Suprapubic skin (tissue), 3 donors: Measurements from ENCODE around the gene PEX1.
"Not testable (repeated sequence)": the region's sequence is repeated elsewhere in the genome, so short reads cannot be mapped to it uniquely, and the experiment has no call there.

Experiments
- EP300 ChIP-seq: sonication (generic); formaldehyde crosslinking; IDR thresholded peaks from one replicate; pipeline ENCODE4 v1.6.1; 2017; ENCODE audit warnings: antibody characterized with exemption
- POLR2A ChIP-seq, 2 donors: fragments of 450-650 bp; IDR thresholded peaks; one replicate each; pipeline ENCODE4 v1.6.1; 2017; ENCODE audit warnings: antibody characterized with exemption in 2 of 2, mild to moderate bottlenecking in 2 of 2, moderate library complexity in 2 of 2
- TF ChIP-seq, protein P1 (sequence below), 2 donors: fragments of 200-600 bp in 1 of 2; fragments of 450-650 bp in 1 of 2; sonication (generic) in 1 of 2; IDR thresholded peaks; one replicate each; pipeline ENCODE4 v1.5.1; 2016 to 2019; ENCODE audit warnings: antibody characterized with exemption in 2 of 2, mild to moderate bottlenecking in 1 of 2, moderate library complexity in 1 of 2

DNA sequence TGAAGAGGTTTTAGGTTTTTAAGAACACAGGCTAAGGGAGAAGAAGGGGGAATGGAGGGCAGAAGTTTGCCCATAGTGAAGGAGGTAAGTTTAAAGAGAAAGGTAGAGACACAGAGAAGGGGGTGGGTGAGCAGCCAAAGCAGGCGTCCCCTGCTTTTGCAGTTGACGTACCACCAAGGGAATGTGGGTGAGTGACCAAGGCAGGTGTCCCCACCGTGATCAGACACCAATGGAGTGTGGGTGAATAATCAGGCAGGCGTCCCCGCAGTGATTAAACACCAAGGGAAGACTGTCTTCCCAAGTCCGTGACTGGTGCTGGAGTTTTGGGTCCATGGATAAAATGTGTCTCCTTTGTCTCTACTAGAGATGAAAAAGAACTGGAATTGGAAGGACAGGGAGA lies 44.1 kb downstream of the PEX1 start:
- not testable (repeated sequence) for TF ChIP-seq EP300; POLR2A (IDR thresholded peaks at IDR 0.05)
- TF ChIP-seq, protein P1, sequence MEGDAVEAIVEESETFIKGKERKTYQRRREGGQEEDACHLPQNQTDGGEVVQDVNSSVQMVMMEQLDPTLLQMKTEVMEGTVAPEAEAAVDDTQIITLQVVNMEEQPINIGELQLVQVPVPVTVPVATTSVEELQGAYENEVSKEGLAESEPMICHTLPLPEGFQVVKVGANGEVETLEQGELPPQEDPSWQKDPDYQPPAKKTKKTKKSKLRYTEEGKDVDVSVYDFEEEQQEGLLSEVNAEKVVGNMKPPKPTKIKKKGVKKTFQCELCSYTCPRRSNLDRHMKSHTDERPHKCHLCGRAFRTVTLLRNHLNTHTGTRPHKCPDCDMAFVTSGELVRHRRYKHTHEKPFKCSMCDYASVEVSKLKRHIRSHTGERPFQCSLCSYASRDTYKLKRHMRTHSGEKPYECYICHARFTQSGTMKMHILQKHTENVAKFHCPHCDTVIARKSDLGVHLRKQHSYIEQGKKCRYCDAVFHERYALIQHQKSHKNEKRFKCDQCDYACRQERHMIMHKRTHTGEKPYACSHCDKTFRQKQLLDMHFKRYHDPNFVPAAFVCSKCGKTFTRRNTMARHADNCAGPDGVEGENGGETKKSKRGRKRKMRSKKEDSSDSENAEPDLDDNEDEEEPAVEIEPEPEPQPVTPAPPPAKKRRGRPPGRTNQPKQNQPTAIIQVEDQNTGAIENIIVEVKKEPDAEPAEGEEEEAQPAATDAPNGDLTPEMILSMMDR (IDR thresholded peaks at IDR 0.05), result not testable (repeated sequence)
